GM12878 (cell line): Measurements from ENCODE around the gene IRF2.

ENCODE experiments used
- CTCF ChIP-seq, 3 experiments: IDR thresholded peaks in 2 of 3; conservative IDR thresholded peaks in 1 of 3; 2 replicates each; pipeline ENCODE4 v1.5.1; 2011; ENCODE audit warnings: low read depth in 3 of 3, low read length in 3 of 3, mild to moderate bottlenecking in 3 of 3, control low read depth in 2 of 3, moderate library complexity in 2 of 3, inconsistent platforms in 1 of 3, mixed read lengths in 1 of 3; ENCODE audit not compliant: control insufficient read depth in 2 of 3, insufficient read depth in 1 of 3; ENCODE audit errors: extremely low read depth in 1 of 3
- TAF1 ChIP-seq: IDR thresholded peaks from 2 replicates; pipeline ENCODE4 v1.6.1; 2011; ENCODE audit warnings: mild to moderate bottlenecking, low read depth, low read length, borderline replicate concordance

DNA sequence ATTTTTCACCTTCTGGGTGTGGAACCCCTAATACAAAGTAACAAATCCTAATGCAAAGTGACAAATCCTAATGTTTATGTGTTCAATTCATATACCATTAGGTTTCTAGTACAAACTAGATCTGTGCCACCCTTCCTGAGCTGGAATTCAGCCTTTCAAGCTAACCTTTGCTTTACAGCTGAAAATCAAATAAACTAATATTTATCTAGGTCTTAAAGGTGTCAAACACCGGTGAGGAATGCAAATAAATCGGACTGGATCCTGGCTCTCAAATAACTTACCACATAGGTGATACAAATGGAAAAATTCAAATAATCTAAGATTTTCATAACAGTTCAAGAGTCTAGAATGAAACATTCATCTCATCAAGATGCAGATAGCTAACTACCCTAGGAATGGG is 11.6 kb downstream of the IRF2 start:
- no peak for TF ChIP-seq CTCF (IDR thresholded peaks at IDR 0.05 in 2 of 3, conservative IDR thresholded peaks at IDR 0.05 in 1 of 3; ENCODE audit: control insufficient read depth in 2 of 3, extremely low read depth in 1 of 3, insufficient read depth in 1 of 3, low read depth in 3 of 3, low read length in 3 of 3)
- TF ChIP-seq TAF1, result no peak
